ENCODE measurements around the gene OTULINL.

Gene OTULINL

GRCh38 chr5:14581106-14581890, at the start of gene OTULINL (continued):
- TF ChIP-seq ZBTB21 (tag by site-specific recombination; IDR thresholded peaks at IDR 0.05) (no peak), SCRT2 (tag by site-specific recombination; IDR thresholded peaks at IDR 0.05) (no peak), ZNF121 (tag by site-specific recombination; IDR thresholded peaks at IDR 0.05) (0 out of 2 replicates have a peak, but pooled peaks have one; percentile 33), PBX3 (CRISPR knock-in tag; IDR thresholded peaks at IDR 0.05) (peak; percentile 92), ZNF677 (tag by site-specific recombination; IDR thresholded peaks at IDR 0.05) (no peak), ZNF544 (tag by site-specific recombination; IDR thresholded peaks at IDR 0.05) (no peak), ZNF426 (tag by site-specific recombination; IDR thresholded peaks at IDR 0.05) (no peak), BCL11B (tag by site-specific recombination; IDR thresholded peaks at IDR 0.05; ENCODE audit: low read depth) (no peak), SCRT1 (tag by site-specific recombination; IDR thresholded peaks at IDR 0.05; ENCODE audit: borderline replicate concordance) (no peak), ZNF529 (tag by site-specific recombination; IDR thresholded peaks at IDR 0.05; ENCODE audit: insufficient replicate concordance) (no peak), SP7 (tag by site-specific recombination; IDR thresholded peaks at IDR 0.05) (peak; percentile 34; the same call in 1 of the 2 replicates), ZNF561 (tag by site-specific recombination; IDR thresholded peaks at IDR 0.05; ENCODE audit: borderline replicate concordance) (peak; percentile 82), HOXD13 (CRISPR knock-in tag; IDR thresholded peaks at IDR 0.05; ENCODE audit: borderline replicate concordance) (no peak), HIC1 (tag by site-specific recombination; IDR thresholded peaks at IDR 0.05) (0 out of 2 replicates have a peak, but pooled peaks have one; percentile 18), YY1 (tag by site-specific recombination; IDR thresholded peaks at IDR 0.05) (0 out of 2 replicates have a peak, but pooled peaks have one; percentile 7), ZBTB10 (tag by site-specific recombination; IDR thresholded peaks at IDR 0.05) (peak; percentile 80; the same call in 1 of the 2 replicates), ZNF548 (tag by site-specific recombination; IDR thresholded peaks at IDR 0.05) (no peak), ZNF37A (tag by site-specific recombination; IDR thresholded peaks at IDR 0.05) (no peak), KLF1 (tag by site-specific recombination; IDR thresholded peaks at IDR 0.05) (peak; percentile 51), ZNF350 (tag by site-specific recombination; IDR thresholded peaks at IDR 0.05) (no peak), ZBTB11 (tag by site-specific recombination; conservative IDR thresholded peaks at IDR 0.05; ENCODE audit: low read depth) (peak; percentile 30), ZNF707 (tag by site-specific recombination; IDR thresholded peaks at IDR 0.05) (no peak), ZNF654 (tag by site-specific recombination; IDR thresholded peaks at IDR 0.05; ENCODE audit: low read depth) (no peak), ZNF394 (tag by site-specific recombination; IDR thresholded peaks at IDR 0.05; ENCODE audit: borderline replicate concordance) (peak; percentile 68; the same call in 1 of the 2 replicates), ZNF621 (tag by site-specific recombination; IDR thresholded peaks at IDR 0.05) (no peak), HOXA7 (CRISPR knock-in tag; IDR thresholded peaks at IDR 0.05; ENCODE audit: borderline replicate concordance) (no peak), MYNN (tag by site-specific recombination; IDR thresholded peaks at IDR 0.05; ENCODE audit: borderline replicate concordance) (no peak), ZNF2 (tag by site-specific recombination; IDR thresholded peaks at IDR 0.05) (peak; percentile 65; the same call in 1 of the 2 replicates), ZBTB48 (tag by site-specific recombination; IDR thresholded peaks at IDR 0.05) (no peak), EGR2 (tag by site-specific recombination; IDR thresholded peaks at IDR 0.05; ENCODE audit: low read depth) (no peak), ZNF510 (tag by site-specific recombination; IDR thresholded peaks at IDR 0.05; ENCODE audit: insufficient replicate concordance) (no peak), HOXC10 (CRISPR knock-in tag; IDR thresholded peaks at IDR 0.05) (no peak)
